C4-2B (cell line): ENCODE results near the gene IL1RAPL2.

Source experiments
- ZFX ChIP-seq: fragments of 450-650 bp; IDR thresholded peaks from 2 replicates; pipeline ENCODE4 v1.6.1; 2017
- TF ChIP-seq, protein P1 (sequence below): fragments of 450-650 bp; conservative IDR thresholded peaks from 2 replicates; pipeline ENCODE4 v1.5.1; 2017; ENCODE audit warnings: mild to moderate bottlenecking

GRCh38 chrX:105765691-105766090 is 1199.7 kb downstream of the IL1RAPL2 start:
- TF ChIP-seq, protein P1, sequence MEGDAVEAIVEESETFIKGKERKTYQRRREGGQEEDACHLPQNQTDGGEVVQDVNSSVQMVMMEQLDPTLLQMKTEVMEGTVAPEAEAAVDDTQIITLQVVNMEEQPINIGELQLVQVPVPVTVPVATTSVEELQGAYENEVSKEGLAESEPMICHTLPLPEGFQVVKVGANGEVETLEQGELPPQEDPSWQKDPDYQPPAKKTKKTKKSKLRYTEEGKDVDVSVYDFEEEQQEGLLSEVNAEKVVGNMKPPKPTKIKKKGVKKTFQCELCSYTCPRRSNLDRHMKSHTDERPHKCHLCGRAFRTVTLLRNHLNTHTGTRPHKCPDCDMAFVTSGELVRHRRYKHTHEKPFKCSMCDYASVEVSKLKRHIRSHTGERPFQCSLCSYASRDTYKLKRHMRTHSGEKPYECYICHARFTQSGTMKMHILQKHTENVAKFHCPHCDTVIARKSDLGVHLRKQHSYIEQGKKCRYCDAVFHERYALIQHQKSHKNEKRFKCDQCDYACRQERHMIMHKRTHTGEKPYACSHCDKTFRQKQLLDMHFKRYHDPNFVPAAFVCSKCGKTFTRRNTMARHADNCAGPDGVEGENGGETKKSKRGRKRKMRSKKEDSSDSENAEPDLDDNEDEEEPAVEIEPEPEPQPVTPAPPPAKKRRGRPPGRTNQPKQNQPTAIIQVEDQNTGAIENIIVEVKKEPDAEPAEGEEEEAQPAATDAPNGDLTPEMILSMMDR, result no peak
- no peak for TF ChIP-seq ZFX
